Measurements from ENCODE around the gene GAB2.
"Not testable (repeated sequence)": the region's sequence is repeated elsewhere in the genome, so short reads cannot be mapped to it uniquely, and the experiment has no call there.

GAB2 gene

DNA sequence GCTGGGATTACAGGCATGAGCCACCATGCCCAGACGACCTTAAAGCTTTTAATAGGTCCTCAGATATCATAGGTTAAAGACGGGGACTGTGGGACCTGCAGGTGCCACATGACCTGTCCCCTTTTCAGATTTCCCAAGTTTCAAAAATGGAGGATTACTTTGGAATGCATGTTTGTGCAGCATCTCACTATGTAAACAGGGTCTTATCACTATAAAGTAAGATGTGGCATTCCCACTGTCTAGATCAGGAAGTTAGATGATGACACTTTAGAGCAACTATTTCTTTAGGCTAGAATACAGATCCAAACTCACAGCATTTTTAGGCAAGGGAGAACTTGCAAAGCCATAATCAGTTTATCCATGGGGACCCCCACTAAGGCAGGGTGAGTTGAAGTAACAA, 136.1 kb downstream of the GAB2 start:
- DNase-seq (ENCODE audit: low read depth) = no peak

DNA sequence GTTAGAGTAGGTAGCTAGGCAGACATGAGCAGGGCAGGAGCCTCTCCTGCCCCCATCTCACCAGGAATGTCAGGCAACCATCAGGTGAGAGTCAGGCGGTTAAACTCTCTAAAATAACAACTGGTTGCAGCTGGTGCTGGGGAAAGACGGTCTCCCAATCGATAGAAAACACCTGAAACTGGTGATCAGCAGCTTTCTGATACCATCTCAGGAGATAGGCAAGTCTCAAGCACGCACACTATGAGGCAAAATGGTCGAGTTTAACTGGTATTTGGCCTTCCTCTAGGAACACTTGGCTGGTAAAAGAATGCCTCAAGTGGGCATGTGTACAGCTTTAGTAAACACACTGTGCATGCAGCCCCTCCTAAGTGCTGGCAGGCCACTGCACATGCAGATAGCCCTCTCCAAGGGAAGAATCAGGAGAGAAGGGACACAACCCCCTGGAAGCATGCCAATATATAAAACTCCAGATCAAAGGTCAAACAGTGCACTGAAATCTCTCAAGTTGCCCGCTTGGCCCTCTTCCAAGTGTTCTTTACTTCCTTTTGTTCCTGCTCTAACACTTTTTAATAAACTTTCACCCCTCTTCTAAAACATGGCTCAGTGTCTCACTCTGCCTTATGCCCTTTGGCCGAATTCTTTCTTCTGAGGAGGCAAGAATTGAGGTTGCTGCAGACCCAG, 140.2 kb downstream of the GAB2 start:
- DNase-seq (ENCODE audit: low read depth) = no peak

DNA sequence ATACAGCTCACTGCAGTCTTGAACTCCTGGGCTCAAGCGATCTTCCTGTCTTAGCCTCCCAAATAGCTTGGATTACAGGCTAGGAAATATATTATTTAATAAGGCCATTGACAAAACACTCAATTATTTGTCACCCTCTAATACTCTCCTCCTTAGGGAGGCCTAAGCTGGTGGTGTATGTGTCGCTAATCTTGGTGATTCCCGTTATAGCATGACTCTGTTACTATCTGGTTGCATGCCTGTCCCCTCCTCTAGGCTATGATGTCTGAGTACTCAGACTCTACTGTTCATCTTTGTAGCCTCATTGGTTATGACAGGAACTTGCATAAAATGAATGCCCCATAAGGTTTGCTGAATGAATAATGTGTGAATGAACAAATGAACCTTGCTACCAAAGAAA, 141.3 kb downstream of the GAB2 start:
- DNase-seq (ENCODE audit: low read depth) = no peak

DNA sequence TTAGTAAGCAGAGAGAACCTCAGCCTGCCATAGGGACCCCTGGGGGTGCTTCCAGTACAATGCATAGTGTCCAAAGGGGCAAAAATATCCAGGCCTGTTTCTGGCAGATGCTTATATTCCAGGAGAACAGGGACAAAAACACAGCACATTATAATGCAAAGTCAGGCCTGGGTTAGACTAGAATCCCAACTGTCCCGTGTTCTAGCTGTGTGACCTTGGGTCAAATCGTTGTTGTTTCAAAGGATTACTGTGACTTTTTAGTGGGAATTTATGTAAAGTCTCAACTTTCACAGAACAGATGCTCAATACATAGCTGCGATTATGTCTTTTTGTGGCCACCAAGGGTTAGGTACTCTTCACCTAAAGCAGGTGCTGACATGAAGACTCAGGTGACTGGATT, 142.9 kb downstream of the GAB2 start:
- DNase-seq (ENCODE audit: low read depth) = no peak

DNA sequence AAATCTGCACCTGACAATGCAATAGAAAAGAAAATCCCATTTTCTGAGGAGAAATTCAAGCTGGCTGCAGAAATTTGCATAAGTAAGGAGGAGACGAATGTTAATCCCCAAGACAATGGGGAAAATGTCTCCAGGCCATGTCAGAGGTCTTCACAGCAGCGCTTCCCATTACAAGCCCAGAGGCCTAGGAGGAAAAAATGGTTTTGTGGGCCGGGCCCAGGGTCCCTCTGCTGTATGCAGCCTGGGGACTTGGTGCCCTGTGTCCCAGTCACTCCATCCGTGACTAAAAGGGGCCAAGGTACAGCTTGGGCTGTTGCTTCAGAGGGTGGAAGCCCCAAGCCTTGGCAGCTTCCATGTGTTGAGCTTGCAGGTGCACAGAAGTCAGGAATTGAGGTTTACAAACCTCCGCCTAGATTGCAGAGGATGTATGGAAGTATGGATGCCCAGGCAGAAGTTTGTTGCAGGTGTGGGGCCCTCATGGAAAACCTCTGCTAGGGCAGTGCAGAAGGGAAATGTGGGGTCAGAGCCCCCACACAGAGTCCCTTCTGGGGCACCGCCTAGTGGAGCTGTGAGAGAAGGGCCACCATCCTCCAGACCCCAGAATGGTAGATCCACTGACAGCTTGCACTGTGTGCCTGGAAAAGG, 144.9 kb downstream of the GAB2 start:
- not testable (repeated sequence) for DNase-seq (ENCODE audit: low read depth)

DNA sequence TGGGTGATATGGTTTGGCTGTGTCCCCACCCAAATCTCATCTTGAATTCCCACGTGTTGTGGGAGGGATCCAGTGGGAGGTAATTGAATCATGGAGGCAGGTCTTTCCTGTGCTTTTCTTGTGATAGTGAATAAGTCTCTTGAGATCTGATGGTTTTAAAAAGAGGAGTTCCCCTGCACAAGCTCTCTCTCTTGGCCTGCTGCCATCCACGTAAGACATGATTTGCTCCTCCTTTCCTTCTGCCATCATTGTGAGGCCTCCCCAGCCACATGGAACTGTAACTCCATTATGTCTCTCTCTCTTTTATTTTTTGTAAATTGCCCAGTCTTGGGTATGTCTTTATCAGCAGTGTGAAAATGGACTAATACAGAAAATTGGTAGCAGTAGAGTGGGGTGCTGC, 145.8 kb downstream of the GAB2 start:
- not testable (repeated sequence) for DNase-seq (ENCODE audit: low read depth)

DNA sequence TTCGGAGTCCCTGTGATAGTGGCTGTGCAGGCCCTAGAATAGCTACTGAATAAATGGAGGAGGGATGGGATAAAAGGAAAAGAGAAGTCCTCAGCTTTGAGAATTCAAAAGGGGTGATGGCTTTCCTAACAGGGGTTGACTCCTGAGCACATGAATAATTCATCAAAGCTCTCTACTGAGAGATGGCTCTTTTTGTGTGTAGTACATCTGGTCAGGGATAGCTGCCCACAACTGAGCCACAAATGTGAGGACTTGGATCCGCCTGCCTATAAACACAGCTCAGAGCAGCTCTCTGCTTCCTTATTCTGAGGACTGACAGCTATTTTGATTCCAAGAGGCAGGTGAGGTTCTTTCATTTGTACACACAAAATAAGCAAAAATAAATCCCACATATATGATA, 146.6 kb downstream of the GAB2 start:
- DNase-seq (ENCODE audit: low read depth) = no peak

DNA sequence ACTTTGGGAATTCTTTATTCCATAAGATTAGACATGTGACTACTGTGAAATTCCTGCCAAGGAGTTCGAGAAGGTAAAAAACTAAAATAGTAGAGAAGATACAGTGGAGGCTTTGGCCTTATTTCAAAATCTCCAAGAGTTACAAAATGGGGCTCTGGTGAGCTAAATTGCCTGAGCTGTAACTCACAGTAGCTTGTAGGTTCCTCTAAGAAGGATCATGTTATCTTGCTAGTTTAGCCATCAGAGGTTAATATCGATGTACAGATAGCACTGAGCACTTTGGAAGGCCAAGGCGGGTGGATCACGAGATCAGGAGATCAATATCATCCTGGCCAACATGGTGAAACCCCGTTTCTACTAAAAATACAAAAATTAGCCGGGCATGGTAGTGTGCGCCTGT, 147.8 kb downstream of the GAB2 start:
- no peak for DNase-seq (ENCODE audit: low read depth)

DNA sequence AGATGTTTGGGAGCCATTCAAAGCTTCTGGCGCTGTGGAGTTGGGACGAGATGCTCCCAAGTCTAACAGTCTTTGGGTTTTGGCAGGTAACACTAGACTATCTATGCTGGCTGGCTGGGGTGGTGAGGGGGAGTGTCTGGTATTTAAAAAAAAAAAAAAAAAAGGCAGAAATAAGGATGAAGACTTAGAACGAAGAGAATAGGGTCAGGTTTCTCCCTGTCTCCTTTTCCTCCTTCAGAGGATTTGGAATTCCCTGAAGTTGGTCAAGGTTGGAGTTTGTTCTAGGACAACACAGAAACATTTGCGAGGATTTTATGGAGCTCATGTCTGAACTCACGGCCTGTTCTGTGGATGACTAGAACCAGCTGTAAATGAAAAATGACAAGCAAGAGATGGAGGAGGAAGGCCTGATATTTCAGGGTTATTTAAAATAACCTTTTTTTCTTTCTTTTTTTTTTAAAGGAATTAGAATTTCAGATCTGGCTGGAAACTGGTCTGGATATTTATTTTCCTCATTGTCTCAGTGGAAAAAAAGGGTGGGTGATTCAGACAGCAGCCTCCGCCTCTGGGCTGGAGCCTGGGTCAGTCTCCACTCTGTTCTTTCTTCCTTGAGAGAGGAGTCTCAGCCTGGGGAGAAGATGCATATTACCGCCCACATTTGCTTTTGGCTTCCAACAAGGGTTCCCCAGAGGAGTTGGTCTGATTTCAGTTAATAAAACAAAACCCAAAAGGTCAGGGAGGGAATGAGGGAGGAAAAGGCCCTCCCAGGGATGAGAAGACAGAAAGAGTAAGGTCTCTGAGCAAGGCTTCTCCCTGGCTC, 148.8 kb downstream of the GAB2 start:
- DNase-seq (ENCODE audit: low read depth) = no peak

DNA sequence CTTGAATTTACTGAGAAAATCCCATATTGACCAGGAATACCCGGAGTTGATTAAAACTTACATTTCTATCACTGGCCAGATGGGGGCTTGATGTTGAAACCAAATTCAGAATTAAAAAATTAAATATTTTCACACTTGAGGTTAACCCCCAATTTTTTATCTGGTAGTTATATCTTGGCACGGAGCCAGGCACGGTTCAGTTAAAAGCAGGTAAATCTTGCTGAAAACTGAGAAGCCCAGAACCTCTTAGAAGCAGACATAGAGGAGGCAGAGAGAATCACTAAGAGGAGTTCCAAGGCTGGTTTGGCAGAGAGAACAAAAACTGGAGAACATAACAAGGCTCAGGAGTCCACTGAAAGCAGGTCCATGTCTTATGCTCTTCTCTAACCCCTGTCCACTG, 151.2 kb downstream of the GAB2 start:
- no peak for DNase-seq (ENCODE audit: low read depth)

DNA sequence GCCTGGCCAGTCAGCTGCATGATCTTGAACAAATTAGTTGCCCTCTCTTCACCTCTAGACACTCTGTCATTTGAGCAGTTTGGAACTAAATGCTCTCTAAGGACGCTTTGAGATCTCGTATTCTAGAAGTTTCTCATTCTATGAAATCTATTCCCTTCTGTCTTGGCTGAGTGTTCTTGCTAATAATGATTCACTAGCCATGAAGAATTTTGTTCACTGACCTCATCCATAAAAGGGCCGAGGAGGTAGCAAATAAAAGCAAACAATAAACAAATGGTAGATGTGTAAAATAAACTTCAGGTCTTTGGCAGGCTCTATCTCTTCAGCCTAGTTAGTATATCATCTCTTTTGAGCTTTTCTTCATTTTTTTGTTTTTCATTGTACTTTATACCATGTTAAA, 152.3 kb downstream of the GAB2 start:
- DNase-seq (ENCODE audit: low read depth) = no peak

DNA sequence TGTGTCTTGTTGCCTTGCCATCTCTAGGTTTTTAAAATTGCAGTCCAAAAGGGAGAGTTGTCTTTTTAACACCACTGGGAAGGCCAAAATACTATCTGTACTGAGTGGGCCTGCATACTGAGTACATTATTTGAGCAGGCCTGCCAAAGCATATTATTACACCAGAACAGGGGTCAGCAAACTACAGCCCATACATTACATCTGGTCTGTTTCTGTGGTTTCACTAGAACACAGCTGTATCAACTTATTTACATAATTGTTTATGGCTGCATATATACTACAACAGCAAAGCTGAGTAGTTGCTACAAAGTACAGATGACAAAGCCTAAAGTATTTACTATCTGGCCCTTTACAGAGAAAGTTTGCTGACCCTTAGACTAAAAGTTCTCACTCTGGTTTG, 154.9 kb downstream of the GAB2 start:
- no peak for DNase-seq (ENCODE audit: low read depth)

DNA sequence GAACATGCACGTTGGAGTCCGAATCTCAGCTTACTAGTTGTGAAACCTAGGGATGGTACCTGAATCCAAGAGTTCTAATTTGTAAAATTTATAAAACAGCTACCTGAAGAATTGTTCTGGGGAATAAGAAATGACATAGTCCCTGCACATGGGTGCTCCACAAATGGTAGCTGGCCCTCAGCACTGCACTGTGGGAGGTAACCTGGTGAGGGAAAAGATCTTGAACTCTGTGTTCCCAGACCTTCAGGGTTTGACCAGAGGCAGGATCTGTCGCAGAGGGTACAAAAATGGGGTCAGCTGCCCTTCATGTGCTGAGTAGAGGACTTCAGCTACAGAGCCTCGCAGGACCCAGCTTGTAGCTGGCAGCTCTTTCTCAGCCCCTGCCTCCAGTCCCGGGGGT, 155.4 kb downstream of the GAB2 start:
- DNase-seq (ENCODE audit: low read depth) = no peak

DNA sequence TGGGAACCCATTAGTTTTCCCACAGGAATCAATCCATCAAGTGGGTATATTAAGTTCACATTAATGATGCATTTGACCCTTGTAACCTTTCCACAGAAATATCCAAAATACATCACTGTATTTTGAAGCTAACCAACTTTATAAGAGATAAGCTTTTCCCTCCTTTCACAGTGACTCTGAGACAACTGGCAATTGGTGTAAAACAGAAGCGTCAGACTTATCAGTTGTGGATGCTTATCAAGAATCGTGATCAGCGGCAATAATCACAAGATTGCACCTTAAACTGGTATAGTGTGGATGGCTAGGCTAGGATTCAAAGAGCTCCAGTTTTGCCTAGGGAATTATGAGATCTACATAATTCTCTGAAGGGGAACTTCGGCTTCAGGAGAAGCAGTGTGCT, 155.8 kb downstream of the GAB2 start:
- no peak for DNase-seq (ENCODE audit: low read depth)

DNA sequence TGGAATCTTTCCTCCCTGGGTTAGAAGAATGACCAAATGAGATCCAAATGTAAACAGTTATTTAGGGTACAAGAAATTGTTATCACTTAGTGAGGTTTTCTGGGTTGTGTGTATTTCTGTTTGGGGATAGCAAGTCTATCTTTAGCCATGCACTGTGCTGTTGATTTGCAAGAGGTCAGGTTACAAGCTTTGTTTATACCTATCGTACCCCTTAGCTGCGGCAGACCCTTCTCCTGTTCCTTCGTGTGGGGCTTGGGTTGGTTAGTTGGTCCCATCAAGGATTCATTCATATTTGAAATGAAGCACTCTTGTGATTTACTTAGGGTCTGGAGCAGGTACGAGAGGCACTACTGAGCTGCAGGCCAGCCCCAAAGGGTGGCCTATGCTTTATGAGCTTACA, 156.3 kb downstream of the GAB2 start:
- DNase-seq (ENCODE audit: low read depth) = no peak

DNA sequence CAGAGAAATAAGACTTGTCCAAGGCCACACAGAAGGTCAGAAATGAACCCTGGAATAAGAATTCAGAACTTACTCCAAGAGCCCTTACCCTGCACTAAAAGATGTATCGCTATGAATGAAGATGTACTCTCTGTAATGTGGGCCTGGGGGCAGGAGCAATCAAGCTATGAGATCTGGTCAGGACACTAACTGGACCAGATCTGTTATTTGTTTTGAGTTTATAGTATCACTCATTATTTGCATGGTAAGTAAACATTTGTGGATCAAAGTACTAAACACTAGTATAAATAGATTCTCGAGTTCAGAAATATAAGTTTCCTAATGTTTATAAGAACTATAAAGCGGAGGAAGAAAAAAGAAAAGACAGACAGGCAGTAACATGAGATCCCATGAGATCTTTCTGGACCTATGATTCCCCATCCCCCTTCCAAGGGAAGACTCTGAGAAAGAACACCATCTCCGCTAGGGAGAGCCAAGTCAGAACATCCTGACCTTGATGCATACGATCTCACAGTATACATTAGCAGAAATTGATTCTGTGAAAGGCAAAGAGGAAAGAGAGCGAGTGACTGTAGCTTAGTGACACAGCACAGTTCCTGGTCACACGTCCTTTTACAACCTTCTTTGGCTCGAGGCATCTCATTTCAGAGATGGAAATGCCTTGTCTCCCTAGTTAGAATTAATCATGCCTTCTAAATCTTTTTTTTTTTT, 157.7 kb downstream of the GAB2 start:
- DNase-seq (ENCODE audit: low read depth) = no peak

DNA sequence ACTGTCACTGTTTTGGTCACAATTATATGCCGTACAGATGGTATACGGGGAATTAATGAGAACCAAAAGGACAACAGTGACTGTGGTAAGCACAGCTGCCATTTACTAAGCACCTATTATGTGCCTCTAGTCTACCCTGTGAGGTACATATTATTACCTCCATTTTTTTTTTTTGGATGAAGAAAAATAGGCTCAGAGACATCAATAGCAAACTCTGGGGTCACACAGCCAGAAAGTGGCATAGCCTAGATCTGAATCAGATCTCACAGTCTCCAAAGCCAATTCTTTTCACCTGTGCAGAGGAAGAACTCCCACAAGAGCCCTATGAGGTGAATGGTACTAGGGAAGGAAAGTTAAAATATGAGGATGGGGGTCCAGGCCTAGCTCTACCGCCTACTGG, 160.0 kb downstream of the GAB2 start:
- no peak for DNase-seq (ENCODE audit: low read depth)

DNA sequence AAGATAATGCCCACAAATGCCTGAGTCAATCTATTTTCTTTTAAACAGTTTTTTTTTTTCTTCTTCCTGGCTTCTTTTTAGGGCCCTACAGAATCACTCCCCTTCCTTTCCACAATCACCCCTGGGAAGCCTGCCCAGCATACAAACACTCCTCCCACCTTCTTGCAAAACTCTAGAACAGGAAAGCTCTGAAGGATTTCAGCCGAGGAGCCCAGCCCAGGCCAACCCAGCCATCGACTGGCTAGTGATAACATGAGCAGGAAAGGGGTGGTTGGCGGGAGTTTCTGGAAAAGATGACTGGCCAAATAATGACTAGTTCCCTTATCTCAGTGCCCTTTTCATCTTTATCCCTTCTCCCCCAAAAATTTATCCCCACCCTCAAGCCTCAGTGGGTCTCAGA, 160.7 kb downstream of the GAB2 start:
- peak; percentile 64 for DNase-seq (ENCODE audit: low read depth)

DNA sequence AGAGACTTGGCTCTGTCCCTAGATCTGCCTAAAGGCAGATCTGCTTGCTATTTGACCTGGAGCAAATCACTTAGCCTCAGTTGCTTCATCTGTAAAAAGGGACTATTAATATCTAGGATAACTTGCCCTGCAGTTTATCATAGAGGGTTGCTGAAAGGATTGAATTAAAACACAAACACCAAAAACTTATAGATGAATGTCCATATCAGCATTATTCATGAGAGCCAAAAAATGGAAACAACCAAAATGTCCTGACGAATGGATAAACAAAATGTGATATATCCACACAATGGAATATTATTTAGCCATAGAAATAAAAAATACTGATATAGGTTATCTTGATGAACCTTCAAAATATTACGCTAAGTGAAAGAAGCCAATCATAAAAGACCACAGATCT, 161.7 kb downstream of the GAB2 start:
- DNase-seq (ENCODE audit: low read depth) = no peak

DNA sequence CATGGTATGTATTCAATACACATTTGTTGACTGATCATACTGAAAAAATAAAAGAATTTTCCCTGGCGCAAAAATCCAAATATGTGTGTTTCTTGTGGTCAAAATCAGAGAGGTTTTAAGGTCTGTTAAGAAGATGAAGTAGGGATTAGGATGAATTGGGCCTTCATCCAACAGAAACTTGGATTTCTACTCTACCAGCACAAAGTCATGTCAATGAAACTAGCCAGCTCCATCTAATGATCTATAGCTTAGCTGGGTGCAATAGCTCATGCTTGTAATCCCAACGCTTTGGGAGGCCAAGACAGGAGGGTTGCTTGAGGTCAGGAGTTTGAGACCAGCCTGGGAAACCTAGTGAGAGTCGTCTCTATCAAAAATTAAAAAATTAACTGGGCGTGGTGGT, 163.4 kb downstream of the GAB2 start:
- DNase-seq (ENCODE audit: low read depth) = no peak

DNA sequence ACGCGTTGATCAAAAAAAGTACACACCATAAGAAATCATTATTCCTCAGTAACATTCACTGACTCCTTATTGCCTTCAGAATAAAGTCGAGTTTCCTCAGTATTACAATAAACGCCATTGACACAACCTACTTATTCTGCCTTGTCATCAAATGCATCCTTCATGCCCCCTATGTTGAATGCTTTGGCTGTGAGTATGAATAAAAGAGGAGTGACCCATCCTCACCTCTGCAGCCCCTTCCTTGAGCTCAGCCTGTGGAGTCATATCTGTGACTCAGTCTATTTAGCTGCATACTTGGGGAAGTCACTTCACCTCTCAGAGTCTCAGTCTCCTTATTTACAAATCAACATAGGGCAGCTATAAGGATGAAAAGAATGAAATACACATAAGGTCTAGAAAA, 163.8 kb downstream of the GAB2 start:
- DNase-seq (ENCODE audit: low read depth) = no peak

DNA sequence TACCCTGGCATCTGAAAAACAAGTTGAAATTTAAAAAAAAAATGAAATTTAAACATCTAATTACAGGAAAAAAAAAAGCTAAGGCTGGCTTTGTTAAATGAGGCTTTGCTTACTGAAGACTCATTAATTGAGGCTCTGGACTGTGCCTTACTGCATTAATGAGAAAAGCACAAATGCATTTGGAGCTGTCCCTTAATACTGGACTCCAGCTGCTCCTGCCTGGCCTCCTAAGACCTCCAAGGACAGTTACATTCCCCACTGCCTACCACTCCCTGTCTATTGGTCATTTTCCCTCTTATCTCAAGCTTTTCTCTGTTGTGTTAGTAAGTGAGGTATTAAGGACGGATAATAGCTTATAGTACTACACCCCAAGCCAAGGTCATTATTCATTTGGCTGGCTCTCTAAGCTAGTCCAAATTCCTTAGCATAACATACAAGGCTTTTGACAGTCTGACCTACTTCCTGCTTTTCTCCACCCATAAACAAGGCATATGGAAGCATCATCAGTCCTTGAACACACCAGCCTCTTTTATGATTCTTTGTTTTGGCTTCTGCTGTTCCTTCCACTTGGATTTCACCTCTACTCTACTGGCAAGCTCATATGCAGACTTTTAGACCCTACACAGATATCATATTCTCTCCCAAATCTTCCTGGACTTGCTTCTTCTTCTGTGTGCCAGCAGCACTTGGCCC, 166.4 kb downstream of the GAB2 start:
- DNase-seq (ENCODE audit: low read depth) = no peak

Data from GM04504 (cell line).